Measurements from ENCODE around the gene TGFA. TPM values are rescaled to one million over a fixed set of nuclear protein-coding genes. Genes with fewer than 3 reads are reported as not detected.

The TGFA gene
- 0.13 and 2.8 TPM in 2 replicates for total RNA-seq

GRCh38 chr2:70553584-70554337 is at the start of gene TGFA:
Gene TGFA (minus strand): TSS chr2:70553826. CDS start chr2:70553767, 59 bp downstream.

Other genes with a start within 250 kb of the TGFA start
- not detected in 2 replicates for gene ADD2, start 214.4 kb upstream of the TGFA start, total RNA-seq
- not detected in 2 replicates for gene FIGLA, start 236.8 kb upstream of the TGFA start, total RNA-seq

Measured in smooth muscle cell of the pulmonary artery (primary cell).